GM12891 (cell line): Measurements from ENCODE around the gene SART3. TPM values are rescaled to one million over a fixed set of nuclear protein-coding genes. Genes with fewer than 3 reads are reported as not detected.

Experiments used
- DNase-seq: peaks from one replicate; pipeline ENCODE4 v3.0.0; 2011; ENCODE audit warnings: low spot score; ENCODE audit not compliant: insufficient read length
- FAIRE-seq: peaks from 2 replicates; lab custom pipeline; 2011; peaks lifted over from hg19 to GRCh38; lab: Jason Lieb, UNC
- PAX5 ChIP-seq: IDR thresholded peaks from 2 replicates; pipeline ENCODE4 v1.6.1; 2011; ENCODE audit warnings: low read length, moderate library complexity, mild to moderate bottlenecking; ENCODE audit not compliant: insufficient read depth, severe bottlenecking
- POLR2A ChIP-seq: IDR thresholded peaks from 2 replicates; pipeline ENCODE4 v1.6.1; 2011; ENCODE audit warnings: low read depth, low read length, control low read depth
- POLR2AphosphoS5 ChIP-seq: IDR thresholded peaks from 2 replicates; pipeline ENCODE4 v1.6.1; 2011; ENCODE audit warnings: low read depth, low read length, control low read depth
- POU2F2 ChIP-seq: IDR thresholded peaks from 2 replicates; pipeline ENCODE4 v1.6.1; 2011; ENCODE audit warnings: low read depth, mild to moderate bottlenecking, control low read depth, low read length, moderate library complexity
- SPI1 ChIP-seq: IDR thresholded peaks from 2 replicates; pipeline ENCODE4 v1.6.1; 2011; ENCODE audit warnings: low read depth, low read length, control low read depth
- TAF1 ChIP-seq: IDR thresholded peaks from 2 replicates; pipeline ENCODE4 v1.6.1; 2011; ENCODE audit warnings: low read depth, low read length, control low read depth
- polyA plus RNA-seq: library from polyadenylated mRNA; unstranded; fragments of >200 nt; gene quantifications from one replicate; pipeline ENCODE4 v1.2.1, GENCODE V29; 2012; ENCODE audit warnings: low read depth, missing spikeins, inconsistent platforms; ENCODE audit not compliant: missing spikeins

SART3 gene
- polyA plus RNA-seq = 31.7 TPM

- TF ChIP-seq PAX5 = no peak
- TF ChIP-seq TAF1 = peak; percentile 97
- peak; percentile 82 for TF ChIP-seq POLR2AphosphoS5
- TF ChIP-seq POU2F2 = peak; percentile 88
- TF ChIP-seq SPI1 = peak; percentile 75
- TF ChIP-seq POLR2A = peak; percentile 93
- DNase-seq (peak; percentile 66), FAIRE-seq (peak; percentile 85)
Observed at GRCh38 chr12:108560752-108561719, at the start of gene SART3. SART3 (minus strand) TSS chr12:108561173; CDS start chr12:108561154, 19 bp downstream.

- FAIRE-seq = no peak
- no peak for DNase-seq
- TF ChIP-seq PAX5 (no peak), SPI1 (no peak), POLR2A (no peak), TAF1 (no peak), POLR2AphosphoS5 (no peak), POU2F2 (no peak)
Observed at GRCh38 chr12:108610336-108610815, 49.4 kb upstream of the SART3 start.

- no peak for TF ChIP-seq POLR2A
- peak; percentile 15 for TF ChIP-seq PAX5
- TF ChIP-seq TAF1 = no peak
- no peak for TF ChIP-seq SPI1
- no peak for TF ChIP-seq POLR2AphosphoS5
- TF ChIP-seq POU2F2 = peak; percentile 38; the same call in 1 of the 2 replicates
- FAIRE-seq (peak; percentile 50), DNase-seq (no peak)
Observed at GRCh38 chr12:108609537-108610335, 48.8 kb upstream of the SART3 start.

GRCh38 chr12:108608616-108609015 lies 47.6 kb upstream of the SART3 start:
- DNase-seq (no peak), FAIRE-seq (no peak)
- TF ChIP-seq PAX5 (no peak), POLR2AphosphoS5 (no peak), TAF1 (no peak), SPI1 (no peak), POLR2A (no peak), POU2F2 (no peak)

GRCh38 chr12:108607981-108608600 lies 47.1 kb upstream of the SART3 start:
- TF ChIP-seq POU2F2 (no peak), SPI1 (no peak), TAF1 (no peak), PAX5 (no peak), POLR2AphosphoS5 (no peak)
- DNase-seq (no peak), FAIRE-seq (no peak)

GRCh38 chr12:108606492-108606891 lies 45.5 kb upstream of the SART3 start:
- FAIRE-seq = no peak
- no peak for DNase-seq
- TF ChIP-seq PAX5 (no peak), SPI1 (no peak), POLR2AphosphoS5 (no peak), POU2F2 (no peak), TAF1 (no peak), POLR2A (no peak)

- FAIRE-seq (peak; percentile 69), DNase-seq (no peak)
- TF ChIP-seq POLR2AphosphoS5 = no peak
Observed at GRCh38 chr12:108605690-108606406, 44.9 kb upstream of the SART3 start.

- TF ChIP-seq POLR2A = no peak
- TF ChIP-seq SPI1 = no peak
- no peak for TF ChIP-seq PAX5
- TF ChIP-seq TAF1 = no peak
- FAIRE-seq (no peak), DNase-seq (no peak)
Observed at GRCh38 chr12:108605000-108605689, 44.2 kb upstream of the SART3 start.
